HEK293T (cell line): Measurements from ENCODE around the gene PCP4.

ENCODE experiments used
- CTCF ChIA-PET: fragments of 350-600 bp; formaldehyde crosslinking; extraction: SDS; loops from one replicate; lab custom pipeline; 2021; ENCODE audit warnings: antibody characterized with exemption, inconsistent platforms; lab: Yijun Ruan, JAX
- POLR2A ChIA-PET: fragments of 350-600 bp; formaldehyde crosslinking; extraction: SDS; loops from one replicate; lab custom pipeline; 2020; ENCODE audit warnings: antibody characterized with exemption, inconsistent platforms; lab: Yijun Ruan, JAX
- DNase-seq: peaks from one replicate; pipeline ENCODE4 v3.0.0; 2012; ENCODE audit warnings: mixed read lengths; ENCODE audit errors: extremely low spot score
- ARNT ChIP-seq: fragments of 450-650 bp; IDR thresholded peaks from 2 replicates; pipeline ENCODE4 v1.6.1; 2017; ENCODE audit warnings: mild to moderate bottlenecking
- BHLHE40 ChIP-seq: fragments of 450-650 bp; IDR thresholded peaks from 2 replicates; pipeline ENCODE4 v1.6.1; 2016; ENCODE audit warnings: mild to moderate bottlenecking, moderate library complexity, borderline replicate concordance
- CTBP1 ChIP-seq: fragments of 450-650 bp; IDR thresholded peaks from 2 replicates; pipeline ENCODE4 v1.6.1; 2016; ENCODE audit warnings: borderline replicate concordance
- ELF4 ChIP-seq: fragments of 450-650 bp; IDR thresholded peaks from 2 replicates; pipeline ENCODE4 v1.6.1; 2017; ENCODE audit warnings: antibody characterized with exemption
- FOXA1 ChIP-seq: fragments of 450-650 bp; IDR thresholded peaks from 2 replicates; pipeline ENCODE4 v1.6.1; 2016; ENCODE audit warnings: mild to moderate bottlenecking
- FOXK2 ChIP-seq: fragments of 450-650 bp; IDR thresholded peaks from 2 replicates; pipeline ENCODE4 v1.6.1; 2016; ENCODE audit warnings: mild to moderate bottlenecking
- FOXM1 ChIP-seq: fragments of 450-650 bp; IDR thresholded peaks from 2 replicates; pipeline ENCODE4 v1.6.1; 2017; ENCODE audit warnings: mild to moderate bottlenecking, borderline replicate concordance
- HDGF ChIP-seq: fragments of 450-650 bp; IDR thresholded peaks from 2 replicates; pipeline ENCODE4 v1.6.1; 2017; ENCODE audit warnings: antibody characterized with exemption, borderline replicate concordance
- L3MBTL2 ChIP-seq: fragments of 450-650 bp; conservative IDR thresholded peaks from 2 replicates; pipeline ENCODE4 v1.6.1; 2016; ENCODE audit warnings: mild to moderate bottlenecking
- LEF1 ChIP-seq: fragments of 450-650 bp; IDR thresholded peaks from 2 replicates; pipeline ENCODE4 v1.6.1; 2017; ENCODE audit warnings: mild to moderate bottlenecking, borderline replicate concordance
- NFRKB ChIP-seq: fragments of 450-650 bp; IDR thresholded peaks from 2 replicates; pipeline ENCODE4 v1.6.1; 2016; ENCODE audit warnings: mild to moderate bottlenecking, moderate library complexity
- PKNOX1 ChIP-seq: fragments of 450-650 bp; IDR thresholded peaks from 2 replicates; pipeline ENCODE4 v1.6.1; 2016
- SP1 ChIP-seq: fragments of 450-650 bp; IDR thresholded peaks from 2 replicates; pipeline ENCODE4 v1.6.1; 2017
- SUZ12 ChIP-seq: fragments of 450-650 bp; IDR thresholded peaks from 2 replicates; pipeline ENCODE4 v1.6.1; 2016; ENCODE audit warnings: mild to moderate bottlenecking
- TARDBP ChIP-seq: fragments of 450-650 bp; IDR thresholded peaks from 2 replicates; pipeline ENCODE4 v1.6.1; 2016
- ZNF384 ChIP-seq: fragments of 450-650 bp; IDR thresholded peaks from 2 replicates; pipeline ENCODE4 v1.6.1; 2016

PCP4 gene

GRCh38 chr21:39860600-39860999 is 6.6 kb upstream of the PCP4 start:
- POLR2A ChIA-PET = no interaction called here
- CTCF ChIA-PET = no interaction called here
- no peak for DNase-seq
- TF ChIP-seq HDGF (no peak), SUZ12 (no peak), SP1 (no peak), FOXM1 (no peak), L3MBTL2 (no peak), FOXA1 (no peak), ZNF384 (no peak), PKNOX1 (no peak), BHLHE40 (no peak), NFRKB (no peak), TARDBP (no peak), CTBP1 (no peak), ELF4 (no peak), FOXK2 (no peak), ARNT (no peak)

DNA sequence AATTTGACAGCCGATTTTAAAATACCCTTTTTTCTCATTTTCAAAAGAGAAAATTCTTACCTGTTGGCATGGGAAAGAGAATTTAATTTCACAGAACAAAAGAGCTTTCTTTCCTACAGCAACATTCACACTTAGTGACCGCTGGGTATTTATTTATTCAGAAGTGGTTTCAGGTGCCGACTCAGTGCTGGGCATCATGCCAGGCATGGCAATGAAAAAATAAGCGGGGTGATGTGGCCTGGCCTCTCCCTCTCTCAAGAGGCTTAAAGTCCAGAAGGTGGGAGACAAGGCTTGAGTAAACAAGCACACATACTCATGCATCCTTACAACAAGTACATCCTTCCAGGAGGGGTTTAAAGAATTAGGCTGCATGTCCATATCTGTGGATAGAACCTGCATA is 4.1 kb upstream of the PCP4 start:
- no peak for DNase-seq
- ChIA-PET POLR2A (no interaction called here), CTCF (no interaction called here)
- TF ChIP-seq TARDBP = no peak
- TF ChIP-seq FOXK2 = no peak
- TF ChIP-seq ELF4 = no peak
- TF ChIP-seq SP1 = no peak
- TF ChIP-seq ARNT = no peak
- TF ChIP-seq BHLHE40 = no peak
- TF ChIP-seq CTBP1 = no peak
- no peak for TF ChIP-seq FOXA1
- TF ChIP-seq HDGF = no peak
- no peak for TF ChIP-seq FOXM1
- TF ChIP-seq L3MBTL2 = no peak
- no peak for TF ChIP-seq LEF1
- no peak for TF ChIP-seq ZNF384

GRCh38 chr21:39866093-39866492 is 1.1 kb upstream of the PCP4 start:
- no peak for DNase-seq
- ChIA-PET POLR2A (no interaction called here), CTCF (interaction anchor here (0.9 to 1.8 kb wide), 4 partner anchors 13 to 338 kb away, joined by 3 to 11 read pairs (median 4); no protein-coding TSS in a partner anchor)
- TF ChIP-seq L3MBTL2 (no peak), ELF4 (no peak), LEF1 (no peak), SP1 (no peak), TARDBP (no peak), FOXK2 (no peak), ZNF384 (no peak), PKNOX1 (no peak), NFRKB (no peak), ARNT (no peak), HDGF (no peak)

DNA sequence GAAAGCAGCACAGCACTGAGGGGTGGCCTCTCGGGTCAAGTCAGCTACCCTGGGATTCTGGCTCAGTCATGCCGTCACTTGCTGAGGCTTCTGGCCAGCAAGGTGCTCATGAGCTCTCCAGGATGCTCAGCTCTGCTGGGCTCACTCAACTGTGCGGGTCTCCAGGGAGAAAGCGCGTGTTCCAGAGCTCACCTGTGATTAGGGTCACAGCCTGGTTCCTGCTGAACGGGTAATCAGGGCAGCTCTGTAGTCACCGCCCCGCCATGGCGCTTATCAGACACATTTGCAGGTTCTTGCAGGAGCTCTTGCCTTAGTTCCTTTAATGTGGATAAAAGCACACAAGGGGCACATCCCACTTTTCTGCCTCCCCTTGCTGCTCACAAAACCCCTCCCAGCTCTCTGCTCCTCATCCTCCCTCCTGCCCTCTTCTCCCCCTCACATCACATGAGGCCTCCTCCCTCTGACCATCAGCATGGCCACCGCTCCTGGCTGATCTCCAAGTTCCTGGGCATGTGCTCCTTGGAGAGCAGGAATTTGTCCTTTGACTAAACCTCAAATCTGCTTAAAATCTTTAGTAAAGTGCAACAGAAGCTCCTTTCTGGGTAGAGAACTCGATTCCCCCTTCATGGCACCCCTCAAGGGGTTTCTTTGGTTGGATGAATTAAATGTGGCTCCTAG is 2.0 kb downstream of the PCP4 start:
- ChIA-PET CTCF (interaction anchor here (0.7 kb wide), 1 partner anchor 1233 kb away, joined by 3 read pairs; no protein-coding TSS in a partner anchor), POLR2A (no interaction called here)

DNA sequence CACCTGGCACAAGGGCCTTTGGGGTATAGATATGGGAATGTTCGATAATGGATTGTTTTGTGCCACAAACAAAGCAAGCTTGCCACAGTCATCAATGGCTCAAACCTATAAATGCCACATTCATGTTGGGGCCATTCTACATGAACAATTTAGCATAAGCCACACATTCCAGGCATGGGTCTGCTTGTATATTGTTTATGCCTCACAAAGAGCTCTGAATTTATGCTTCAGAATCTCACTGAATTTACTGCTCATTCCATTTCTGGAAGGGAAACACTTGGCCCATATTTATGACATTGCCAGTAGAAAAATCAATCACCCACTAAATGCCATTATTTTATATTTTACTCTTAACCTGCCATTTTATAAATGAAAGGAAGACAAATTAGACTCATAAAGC is 6.4 kb downstream of the PCP4 start:
- POLR2A ChIA-PET = no interaction called here
- CTCF ChIA-PET = no interaction called here
- TF ChIP-seq ARNT (no peak), FOXM1 (no peak), CTBP1 (no peak), TARDBP (no peak), LEF1 (no peak), L3MBTL2 (no peak), HDGF (no peak)
- DNase-seq = no peak

More for the DNA sequence above, 2.0 kb downstream of the PCP4 start:
- no peak for DNase-seq
- TF ChIP-seq NFRKB (no peak), TARDBP (no peak), BHLHE40 (no peak), FOXA1 (no peak), LEF1 (no peak), FOXM1 (no peak), ELF4 (no peak), HDGF (no peak), CTBP1 (no peak), L3MBTL2 (no peak)

GRCh38 chr21:39874206-39874605 is 7.0 kb downstream of the PCP4 start:
- DNase-seq = no peak
- ChIA-PET CTCF (no interaction called here), POLR2A (no interaction called here)
- TF ChIP-seq ARNT (no peak), L3MBTL2 (no peak), FOXM1 (no peak), LEF1 (no peak), ELF4 (no peak), FOXA1 (no peak), CTBP1 (no peak), PKNOX1 (no peak), ZNF384 (no peak), FOXK2 (no peak), TARDBP (no peak), SUZ12 (no peak)
